GM21619 (cell line): ENCODE measurements around the gene NSMF.
"Not testable (repeated sequence)": the region's sequence is repeated elsewhere in the genome, so short reads cannot be mapped to it uniquely, and the experiment has no call there.

Experiments
- ATAC-seq: cut with Tn5 transposase; IDR thresholded peaks from one replicate; pipeline ENCODE4 v1.9.1; 2021; ENCODE audit not compliant: unreplicated experiment

NSMF gene

GRCh38 chr9:137477778-137478612 is 18.9 kb upstream of the NSMF start:
- ATAC-seq, result no peak

GRCh38 chr9:137476856-137477255 is 17.7 kb upstream of the NSMF start:
- ATAC-seq, result no peak

DNA sequence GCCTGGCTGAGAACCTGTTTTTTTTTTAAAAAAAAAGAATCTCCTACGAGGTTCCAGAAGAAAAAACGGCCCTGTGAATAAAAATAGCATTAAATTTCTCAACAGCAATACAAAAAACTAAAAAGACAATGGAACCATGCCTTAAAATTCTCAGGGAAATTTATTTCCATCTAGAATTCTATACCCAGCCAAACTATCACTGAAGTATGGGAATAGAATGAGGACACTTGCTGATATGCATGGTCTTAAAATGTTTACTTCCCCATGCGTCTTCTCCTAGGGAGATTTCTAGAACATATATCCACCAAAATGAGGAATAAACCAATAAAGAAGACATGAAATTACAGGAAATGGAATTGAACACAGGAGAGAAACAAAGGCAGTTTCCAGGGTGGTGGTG is 16.5 kb upstream of the NSMF start:
- ATAC-seq, result no peak

DNA sequence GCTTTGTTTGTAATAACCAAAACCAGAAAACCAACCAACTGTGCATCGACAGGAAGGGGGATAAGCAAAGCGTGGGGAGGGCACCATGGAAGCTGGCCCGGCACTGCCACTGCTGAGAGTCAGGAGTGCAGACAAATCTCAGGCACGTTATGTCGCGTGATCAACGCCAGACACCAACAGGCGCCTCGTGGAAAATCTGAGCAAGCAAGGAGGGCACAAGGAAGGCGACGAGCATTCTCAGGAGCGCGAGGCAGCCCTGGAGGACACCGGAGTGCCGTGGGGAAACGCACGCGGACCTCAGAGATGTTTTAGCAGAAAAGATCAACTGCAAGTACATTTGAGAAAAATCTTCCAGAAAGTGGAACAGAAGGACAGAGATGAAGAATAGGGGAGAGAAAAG is 15.1 kb upstream of the NSMF start:
- ATAC-seq, result no peak

- no peak for ATAC-seq
Measured at GRCh38 chr9:137470785-137471184, 11.7 kb upstream of the NSMF start.

GRCh38 chr9:137467896-137468295 is 8.8 kb upstream of the NSMF start:
- no peak for ATAC-seq

GRCh38 chr9:137467161-137467581 is 8.0 kb upstream of the NSMF start:
- no peak for ATAC-seq

DNA sequence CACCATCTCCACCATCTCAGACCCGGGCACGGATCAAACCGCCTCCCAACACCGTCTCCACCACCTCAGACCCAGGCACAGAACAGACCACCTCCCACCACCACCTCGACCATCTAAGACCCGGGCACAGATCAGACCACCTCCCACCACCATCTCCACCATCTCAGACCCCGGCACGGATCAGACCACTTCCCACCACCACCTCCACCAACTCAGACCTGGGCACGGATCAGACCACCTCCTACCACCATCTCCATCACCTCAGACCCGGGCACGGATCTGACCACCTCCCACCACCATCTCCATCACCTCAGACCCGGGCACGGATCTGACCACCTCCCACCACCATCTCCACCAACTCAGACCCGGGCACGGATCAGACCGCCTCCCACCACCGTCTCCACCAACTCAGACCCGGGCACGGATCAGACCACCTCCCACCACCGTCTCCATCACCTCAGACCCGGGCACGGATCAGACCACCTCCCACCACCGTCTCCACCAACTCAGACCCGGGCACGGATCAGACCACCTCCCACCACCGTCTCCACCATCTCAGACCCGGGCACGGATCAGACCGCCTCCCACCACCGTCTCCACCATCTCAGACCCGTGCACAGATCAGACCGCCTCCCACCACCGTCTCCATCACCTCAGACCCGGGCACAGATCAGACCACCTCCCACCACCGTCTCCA is 7.4 kb upstream of the NSMF start:
- not testable (repeated sequence) for ATAC-seq

DNA sequence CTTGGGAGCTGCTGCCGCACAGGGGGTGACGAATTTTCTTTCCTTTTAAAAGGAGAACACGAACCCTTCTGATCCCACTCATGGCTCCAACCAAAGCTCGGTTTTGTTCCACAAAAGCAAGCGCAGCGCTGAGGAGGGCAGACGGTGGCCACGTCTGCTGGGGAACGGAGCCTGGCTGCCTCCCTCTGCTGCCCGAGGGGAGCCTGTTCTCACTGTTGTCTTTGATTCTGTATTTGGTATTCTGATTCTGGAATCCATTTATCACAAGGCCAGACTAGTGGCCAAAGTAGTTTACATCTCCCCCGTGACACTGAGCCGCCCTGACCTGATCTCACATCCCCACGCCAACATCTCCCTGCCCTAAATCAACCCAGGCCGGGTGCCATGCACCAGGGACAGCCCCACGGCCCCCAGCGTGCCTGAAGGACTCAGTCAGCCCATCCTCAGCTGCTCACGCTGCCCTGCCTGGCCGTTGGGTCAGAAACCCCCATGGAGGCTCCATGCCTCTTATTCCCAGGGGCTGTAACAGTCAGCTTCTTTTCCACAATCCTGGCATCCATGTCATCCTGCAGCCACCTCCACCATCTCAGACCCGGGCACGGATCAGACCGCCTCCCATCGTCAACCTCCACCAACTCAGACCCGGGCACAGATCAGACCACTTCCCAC is 6.7 kb upstream of the NSMF start:
- no peak for ATAC-seq

- no peak for ATAC-seq
Measured at GRCh38 chr9:137465000-137465719, 6.0 kb upstream of the NSMF start.

DNA sequence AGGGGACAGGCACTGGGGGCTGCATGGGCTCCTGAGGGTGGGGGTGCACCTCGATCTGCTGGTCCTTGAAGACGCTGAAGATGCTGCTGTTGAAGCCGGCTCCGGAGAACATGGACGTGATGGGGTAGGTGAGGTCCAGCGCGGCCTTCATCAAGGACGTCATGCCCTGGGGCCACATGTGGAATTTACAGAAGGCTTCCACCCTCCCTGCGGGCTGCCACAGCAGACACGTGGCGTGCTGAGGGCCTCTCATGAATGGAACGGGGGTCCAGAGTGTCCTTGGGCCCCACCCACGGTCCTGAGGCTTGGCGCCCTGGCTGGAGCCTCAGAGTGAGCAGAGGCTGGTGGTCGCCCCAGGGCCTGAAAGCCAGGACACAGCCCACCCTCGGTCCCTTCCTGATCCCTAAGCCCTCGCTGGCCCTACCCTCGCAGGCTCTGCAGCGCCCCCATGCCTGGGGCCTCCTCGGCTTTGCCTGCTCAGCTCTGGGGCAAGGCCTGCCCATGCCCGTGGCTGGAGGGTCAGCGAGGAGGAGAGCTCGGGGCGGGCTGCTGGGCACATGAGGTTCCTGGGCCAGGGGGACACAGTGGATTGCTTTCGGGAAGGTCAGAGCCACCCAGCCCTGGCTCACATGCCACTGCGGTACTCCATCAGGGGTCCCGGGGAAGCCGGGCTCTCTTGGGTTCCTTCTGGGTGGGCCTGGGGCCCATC is 5.3 kb upstream of the NSMF start:
- no peak for ATAC-seq

DNA sequence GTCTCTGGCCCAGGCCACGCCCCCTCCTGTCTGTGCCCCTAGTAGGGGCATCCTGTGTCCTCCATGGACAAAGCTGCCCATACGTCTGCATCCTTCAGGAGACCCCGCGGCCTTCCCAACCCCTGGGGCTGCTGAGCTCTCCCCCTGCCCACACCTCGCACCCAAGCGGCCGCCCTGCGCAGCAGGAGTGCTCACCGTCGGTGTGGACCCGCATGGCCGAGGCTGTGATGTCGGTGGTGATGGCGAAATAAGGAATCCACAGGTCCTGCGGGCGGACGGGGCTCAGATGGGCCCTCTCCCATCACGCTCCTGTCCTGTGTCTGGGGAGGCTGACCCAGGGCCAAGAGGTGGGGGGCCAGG is 4.8 kb upstream of the NSMF start:
- ATAC-seq, result no peak

DNA sequence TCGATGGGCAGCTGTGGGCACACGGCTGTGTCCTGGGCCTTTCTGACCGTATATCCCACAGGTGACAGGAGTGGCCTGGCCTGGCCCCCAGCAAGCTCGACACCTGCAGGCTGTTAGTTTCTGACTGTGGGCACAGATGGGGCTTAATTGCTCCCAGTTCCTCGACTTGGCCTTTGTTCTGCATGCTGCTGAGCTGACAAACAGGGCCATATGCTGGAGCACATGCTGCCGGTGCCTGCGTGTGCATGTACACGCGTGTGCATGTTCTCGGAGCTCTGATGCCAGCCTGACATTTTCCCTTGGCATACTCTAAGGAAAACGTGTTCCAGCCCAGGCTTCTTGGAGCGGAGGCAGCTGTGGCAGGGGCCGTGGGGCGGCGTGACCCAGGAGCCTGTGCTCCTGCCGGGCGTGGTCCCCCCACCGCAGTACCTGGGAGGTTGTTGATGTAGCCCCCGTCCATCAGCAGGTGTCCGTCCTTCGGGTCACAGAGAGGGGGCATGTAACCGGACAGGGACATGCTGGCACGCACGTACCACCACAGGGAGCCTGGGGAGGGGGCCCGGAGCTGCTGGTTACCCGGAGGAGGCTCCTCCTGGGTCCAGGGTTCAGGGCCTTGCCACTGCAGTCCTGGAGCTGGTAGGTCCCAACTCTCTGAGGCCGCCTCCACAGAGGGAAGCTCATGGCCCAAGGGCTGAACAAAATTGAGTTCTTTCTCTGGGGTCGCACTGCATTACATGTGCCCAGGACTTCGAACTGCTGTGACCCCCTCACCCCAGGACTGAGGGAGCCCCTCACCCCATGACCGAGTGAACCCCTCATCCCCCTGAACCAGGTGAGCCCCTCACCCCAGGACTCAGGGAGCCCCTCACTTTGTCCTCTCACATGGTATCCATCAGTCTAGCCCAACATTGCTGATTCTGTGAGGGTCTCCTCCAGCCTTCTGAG is 4.1 kb upstream of the NSMF start:
- ATAC-seq, result no peak

DNA sequence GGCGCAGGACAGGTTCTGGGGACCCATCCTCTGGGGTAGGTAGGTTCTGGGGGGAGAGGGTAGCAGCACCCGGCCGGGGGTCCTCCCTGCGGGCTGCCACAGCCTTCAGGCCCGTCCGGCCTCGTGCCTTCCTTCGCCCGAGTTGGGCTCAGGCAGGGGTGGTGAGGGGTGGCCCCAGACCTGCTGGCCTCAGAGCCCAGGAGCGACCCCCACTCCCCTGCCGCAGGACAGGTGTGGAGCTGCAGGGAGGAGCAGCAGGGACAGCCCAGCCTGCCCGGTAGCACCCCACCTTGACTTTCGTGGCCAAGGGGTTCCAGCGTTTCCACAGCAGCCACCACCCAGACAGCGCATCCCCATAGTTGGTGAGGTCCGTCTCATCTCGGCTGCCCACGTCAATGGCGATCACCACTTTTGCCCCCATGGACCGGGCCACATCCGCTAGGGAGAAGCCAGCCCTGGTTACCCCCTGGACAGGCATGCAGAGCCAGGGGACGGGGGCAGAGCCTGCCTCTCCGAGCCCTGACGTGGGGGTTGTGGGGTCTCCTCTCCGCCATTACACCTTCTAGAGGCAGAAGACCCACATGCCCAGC is 3.4 kb upstream of the NSMF start:
- ATAC-seq, result no peak

- peak; percentile 50 for ATAC-seq
Measured at GRCh38 chr9:137461663-137462395, 2.7 kb upstream of the NSMF start.

GRCh38 chr9:137461316-137461662 is 2.2 kb upstream of the NSMF start:
- no peak for ATAC-seq

DNA sequence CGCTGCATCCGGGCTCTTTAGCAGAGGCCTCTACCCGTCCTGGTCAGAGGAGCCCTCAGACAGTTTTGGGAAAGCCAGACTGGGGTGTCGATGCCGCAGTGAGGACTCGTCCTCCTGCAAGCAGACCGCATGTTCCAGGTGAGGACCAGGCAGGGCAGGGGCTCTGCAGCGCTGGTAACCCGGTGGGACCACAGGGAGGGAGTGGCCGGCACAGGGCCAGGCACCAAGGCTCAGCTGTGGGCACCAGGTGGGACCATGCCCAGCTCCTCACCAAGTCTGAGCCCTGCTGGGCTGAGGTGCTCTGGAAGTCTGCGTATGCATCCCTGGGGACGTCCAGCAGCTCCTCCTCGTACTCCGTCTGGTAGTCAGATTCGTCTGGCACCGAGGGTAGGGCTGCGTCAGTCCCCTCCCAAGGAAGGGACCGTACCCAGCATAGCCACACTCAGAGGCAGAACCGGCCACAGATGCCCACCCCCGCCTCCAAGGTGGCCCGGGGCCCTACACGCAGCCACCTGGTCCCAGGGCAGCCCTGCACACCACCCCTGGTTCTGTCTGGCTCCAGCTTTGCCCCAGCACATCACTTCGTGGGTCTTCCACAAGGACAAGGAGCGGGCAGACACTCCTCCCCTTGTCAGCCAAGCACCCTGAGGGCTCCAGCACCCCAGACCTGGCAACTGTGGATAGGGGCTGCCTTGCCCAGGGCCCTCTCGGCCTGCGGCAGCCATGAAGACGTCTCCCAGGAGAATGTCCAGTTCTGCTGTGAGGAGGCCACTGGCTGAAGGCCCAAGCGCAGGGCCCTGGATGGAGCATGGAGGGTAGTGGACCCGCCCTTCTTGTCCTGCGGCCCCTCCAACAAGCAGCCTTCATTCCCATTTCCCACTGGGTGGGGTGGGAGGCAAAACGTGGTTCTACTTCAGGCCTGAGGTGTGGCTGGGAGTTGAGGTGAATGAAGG is 1.5 kb upstream of the NSMF start:
- ATAC-seq, result no peak
